Activated CD8-positive, alpha-beta T cell treated with anti-CD3 and anti-CD28 coated beads, Interleukin-2, amount 10 ng/mL, durations not matched to agents 7 days and 5 days (primary cell): Measurements from ENCODE around the gene OSBPL1A. TPM values are rescaled to one million over a fixed set of nuclear protein-coding genes. Genes with fewer than 3 reads are reported as not detected.

Experiments
- ATAC-seq: fragments of 150-1000 bp; cut with Tn5 transposase; one replicate; pipeline ENCODE4 v1.10.0; 2021; ENCODE audit warnings: moderate library complexity
- CTCF ChIA-PET: fragments of 350-600 bp; sonication (Branson Sonifier 250); formaldehyde crosslinking; loops from one replicate; lab custom pipeline; 2021; ENCODE audit warnings: antibody characterized with exemption; lab: Charles Lee
- POLR2A ChIA-PET: fragments of 350-600 bp; sonication (Branson Sonifier 250); formaldehyde crosslinking; loops from one replicate; lab custom pipeline; 2021; ENCODE audit warnings: antibody characterized with exemption; lab: Charles Lee
- DNase-seq: peaks from one replicate; pipeline ENCODE4 v3.0.0-alpha.2; 2020
- H3K27ac Mint-ChIP-seq: one replicate; pipeline ENCODE4 v1.8.0; 2021; ENCODE audit warnings: mild to moderate bottlenecking, mixed read lengths
- H3K27me3 Mint-ChIP-seq: one replicate; pipeline ENCODE4 v1.8.0; 2021; ENCODE audit warnings: low read depth, mixed read lengths
- H3K36me3 Mint-ChIP-seq: one replicate; pipeline ENCODE4 v1.8.0; 2021; ENCODE audit warnings: low read depth, mixed read lengths
- H3K4me1 Mint-ChIP-seq: one replicate; pipeline ENCODE4 v1.8.0; 2021; ENCODE audit warnings: low read depth, mixed read lengths
- H3K4me3 Mint-ChIP-seq: one replicate; pipeline ENCODE4 v1.8.0; 2021; ENCODE audit warnings: mild to moderate bottlenecking, mixed read lengths
- H3K9me3 Mint-ChIP-seq: one replicate; pipeline ENCODE4 v1.8.0; 2022; ENCODE audit warnings: mixed read lengths; ENCODE audit not compliant: insufficient read depth
- total RNA-seq, 2 experiments: library from RNA; stranded (reverse); gene quantifications; one replicate each; pipeline ENCODE4 v1.2.3, GENCODE V29; 2021

OSBPL1A gene
- total RNA-seq, 2 experiments from 2014 or later = 0.58 to 0.99 TPM

DNA sequence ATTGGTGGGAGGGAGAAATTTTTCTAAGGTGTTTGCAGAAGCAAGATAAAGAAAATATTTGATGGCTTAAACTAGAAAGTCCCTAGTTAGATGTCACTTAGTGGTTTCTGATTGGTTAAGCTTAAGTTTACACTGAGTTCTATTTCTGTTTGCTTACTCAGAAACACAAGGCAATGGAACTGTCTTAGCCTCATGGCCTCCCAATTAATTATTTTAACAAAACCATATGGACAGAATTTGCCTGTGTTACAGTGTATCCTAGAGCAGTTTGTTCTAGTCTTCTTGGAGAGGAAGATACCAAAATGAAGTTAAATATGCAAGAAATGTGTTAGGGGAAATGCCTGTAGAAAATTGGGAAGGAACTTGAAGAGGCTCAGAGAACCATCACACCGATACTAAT lies 24.2 kb upstream of the OSBPL1A start:
- DNase-seq (no peak), ATAC-seq (no peak)
- CTCF ChIA-PET = interaction anchor here (1.1 to 1.7 kb wide), 2 partner anchors 12 to 67 kb away, joined by 4 to 5 read pairs; no protein-coding TSS in a partner anchor
- H3K9me3 Mint-ChIP-seq = peaks cover 10% of the 10 kb centered on the region
- peaks cover 10% of the 10 kb centered on the region for H3K36me3 Mint-ChIP-seq
- POLR2A ChIA-PET = no interaction called here
- no peak overlapping the region for H3K4me3 Mint-ChIP-seq
- H3K27me3 Mint-ChIP-seq = peaks cover 33% of the 10 kb centered on the region
- H3K4me1 Mint-ChIP-seq = peaks cover 9% of the 10 kb centered on the region
- H3K27ac Mint-ChIP-seq = no peak overlapping the region

DNA sequence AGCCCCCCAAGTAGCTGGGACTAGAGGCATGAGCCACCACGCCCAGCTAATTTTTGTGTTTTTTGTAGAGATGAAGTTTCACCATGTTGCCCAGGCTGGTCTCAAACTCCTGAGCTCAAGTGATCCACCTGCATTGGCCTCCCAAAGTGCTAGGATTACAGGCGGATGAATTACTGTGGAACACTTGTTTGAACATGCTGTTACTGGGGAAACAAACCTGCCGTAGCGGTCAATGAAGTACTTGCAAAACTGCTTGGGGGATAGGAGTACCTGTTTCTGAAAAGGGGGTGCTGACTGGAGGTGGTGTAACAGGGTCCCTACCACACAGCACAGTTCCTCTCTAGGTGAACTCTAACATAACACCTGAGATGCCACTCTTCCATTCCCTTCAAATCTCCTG lies 22.9 kb upstream of the OSBPL1A start:
- ATAC-seq (no peak), DNase-seq (no peak)
- POLR2A ChIA-PET = no interaction called here
- Mint-ChIP-seq H3K27ac (no peak overlapping the region), H3K4me1 (peaks cover under 1% of the 10 kb centered on the region), H3K36me3 (peaks cover 1% of the 10 kb centered on the region), H3K27me3 (peaks cover 36% of the 10 kb centered on the region), H3K4me3 (no peak overlapping the region), H3K9me3 (peaks cover 2% of the 10 kb centered on the region)
- CTCF ChIA-PET = interaction anchor here (1.7 kb wide), 1 partner anchor 68 kb away, joined by 5 read pairs; no protein-coding TSS in a partner anchor

DNA sequence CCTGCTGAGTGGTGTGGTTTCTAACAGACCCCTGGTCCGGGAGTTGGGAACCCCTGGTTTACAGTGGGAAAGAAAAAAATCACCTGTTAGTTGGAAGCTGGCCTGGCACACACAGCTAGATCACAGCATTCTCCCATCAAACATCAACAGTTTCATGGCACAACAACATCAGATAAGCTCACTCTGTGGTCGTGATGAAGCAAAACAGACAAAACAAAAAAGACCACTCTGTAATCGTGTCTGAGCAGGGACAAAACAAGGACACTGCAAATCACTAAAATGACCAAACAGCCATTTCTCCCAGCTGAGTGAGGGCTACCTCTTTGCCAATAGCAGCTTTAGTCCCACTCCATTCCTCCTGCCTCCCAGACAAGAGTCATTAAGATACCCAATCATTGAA lies 19.9 kb upstream of the OSBPL1A start:
- no peak for DNase-seq
- Mint-ChIP-seq H3K4me3 (no peak overlapping the region), H3K27ac (no peak overlapping the region), H3K4me1 (no peaks in the 10 kb centered on the region), H3K36me3 (no peaks in the 10 kb centered on the region), H3K27me3 (peaks cover 21% of the 10 kb centered on the region), H3K9me3 (no peaks in the 10 kb centered on the region)
- ATAC-seq = no peak
- CTCF ChIA-PET = no interaction called here
- POLR2A ChIA-PET = interaction anchor here (0.6 kb wide), 1 partner anchor 344 kb away, joined by 4 read pairs; no protein-coding TSS in a partner anchor

DNA sequence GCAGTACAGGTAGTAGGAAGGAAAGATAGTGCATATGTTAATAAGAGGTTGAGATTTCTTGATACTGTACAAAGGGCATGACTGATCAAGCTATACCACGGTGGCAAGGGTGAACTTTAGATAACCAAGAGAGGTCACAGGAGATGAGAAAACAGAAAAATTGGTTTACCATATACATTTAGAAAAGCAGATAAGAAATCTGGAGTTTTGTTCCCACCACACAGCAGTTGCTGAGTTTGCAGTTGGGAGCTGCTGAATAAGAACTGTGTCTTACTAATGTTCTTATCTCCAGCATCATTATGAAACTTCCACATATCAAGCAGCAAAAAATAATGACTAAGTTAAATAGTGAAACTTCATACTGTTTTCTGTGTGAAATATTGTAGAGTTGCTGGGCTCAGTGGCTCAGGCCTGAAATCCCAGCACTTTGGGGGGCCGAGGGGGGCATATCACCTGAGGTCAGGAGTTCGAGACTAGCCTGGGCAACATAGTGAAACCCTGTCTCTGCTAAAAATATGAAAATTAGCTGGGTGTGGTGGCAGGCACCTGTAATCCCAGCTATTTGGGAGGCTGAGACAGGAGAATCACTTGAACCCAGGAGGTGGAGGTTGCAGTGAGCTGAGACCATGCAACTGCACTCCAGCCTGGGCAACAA lies 16.9 kb upstream of the OSBPL1A start:
- ATAC-seq = no peak
- no peaks in the 10 kb centered on the region for H3K9me3 Mint-ChIP-seq
- POLR2A ChIA-PET = interaction anchor here (0.6 kb wide), 1 partner anchor 236 kb away, joined by 3 read pairs; no protein-coding TSS in a partner anchor
- H3K4me3 Mint-ChIP-seq = no peak overlapping the region
- no peak overlapping the region for H3K27ac Mint-ChIP-seq
- DNase-seq = no peak
- no peaks in the 10 kb centered on the region for H3K36me3 Mint-ChIP-seq
- peaks cover 17% of the 10 kb centered on the region for H3K27me3 Mint-ChIP-seq
- H3K4me1 Mint-ChIP-seq = no peaks in the 10 kb centered on the region
- CTCF ChIA-PET = interaction anchor here (1.3 kb wide), 1 partner anchor 75 kb away, joined by 4 read pairs; no protein-coding TSS in a partner anchor

DNA sequence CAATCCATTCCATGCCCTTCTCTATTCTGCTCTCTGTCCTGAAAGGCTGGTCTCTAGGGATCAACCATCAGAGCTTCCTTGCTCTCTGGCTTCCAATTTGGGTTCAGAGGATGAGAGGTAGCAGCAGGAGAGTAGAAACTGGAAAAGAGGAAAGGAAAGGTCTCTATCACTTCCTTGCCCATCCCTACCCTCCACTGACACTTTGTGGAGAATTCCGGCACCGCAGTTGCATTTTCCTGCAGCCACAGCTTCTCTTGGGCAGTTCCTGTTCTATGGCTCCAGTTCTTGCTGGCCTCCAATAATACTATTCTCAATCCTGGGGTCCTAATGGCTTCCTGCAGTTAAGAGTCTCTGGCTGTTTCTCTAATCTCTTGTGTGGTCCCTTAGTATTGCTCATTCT lies 15.5 kb upstream of the OSBPL1A start:
- ATAC-seq (no peak), DNase-seq (no peak)
- peaks cover 19% of the 10 kb centered on the region for H3K27me3 Mint-ChIP-seq
- H3K27ac Mint-ChIP-seq = no peak overlapping the region
- H3K4me3 Mint-ChIP-seq = no peak overlapping the region
- no peaks in the 10 kb centered on the region for H3K9me3 Mint-ChIP-seq
- ChIA-PET CTCF (no interaction called here), POLR2A (no interaction called here)
- no peaks in the 10 kb centered on the region for H3K36me3 Mint-ChIP-seq
- no peaks in the 10 kb centered on the region for H3K4me1 Mint-ChIP-seq

DNA sequence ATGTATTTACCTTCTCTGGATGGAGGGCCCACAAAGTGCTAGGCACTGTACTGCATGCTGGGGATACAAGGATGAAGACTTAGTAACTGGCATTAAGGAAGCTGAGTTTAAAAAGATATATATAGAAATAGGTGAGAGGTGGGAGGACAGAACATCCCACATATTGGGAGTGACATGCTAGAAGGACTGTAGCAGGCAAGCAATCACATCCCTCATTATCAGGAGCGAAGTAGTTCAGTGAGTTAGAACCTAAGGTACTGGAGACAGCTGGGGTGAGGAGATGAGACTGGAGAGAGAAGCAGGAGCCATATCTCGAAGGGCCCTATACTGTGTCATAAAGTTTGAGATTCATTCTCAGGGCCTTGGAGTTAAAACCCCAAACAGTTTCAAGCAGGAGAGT lies 10.9 kb upstream of the OSBPL1A start:
- peaks cover 29% of the 10 kb centered on the region for H3K27me3 Mint-ChIP-seq
- no peak overlapping the region for H3K27ac Mint-ChIP-seq
- ChIA-PET CTCF (interaction anchor here (0.6 to 1.4 kb wide), 2 partner anchors 20 to 42 kb away, joined by 3 read pairs; no protein-coding TSS in a partner anchor), POLR2A (no interaction called here)
- H3K4me3 Mint-ChIP-seq = no peak overlapping the region
- H3K9me3 Mint-ChIP-seq = no peaks in the 10 kb centered on the region
- no peaks in the 10 kb centered on the region for H3K4me1 Mint-ChIP-seq
- no peaks in the 10 kb centered on the region for H3K36me3 Mint-ChIP-seq
- DNase-seq (no peak), ATAC-seq (no peak)

DNA sequence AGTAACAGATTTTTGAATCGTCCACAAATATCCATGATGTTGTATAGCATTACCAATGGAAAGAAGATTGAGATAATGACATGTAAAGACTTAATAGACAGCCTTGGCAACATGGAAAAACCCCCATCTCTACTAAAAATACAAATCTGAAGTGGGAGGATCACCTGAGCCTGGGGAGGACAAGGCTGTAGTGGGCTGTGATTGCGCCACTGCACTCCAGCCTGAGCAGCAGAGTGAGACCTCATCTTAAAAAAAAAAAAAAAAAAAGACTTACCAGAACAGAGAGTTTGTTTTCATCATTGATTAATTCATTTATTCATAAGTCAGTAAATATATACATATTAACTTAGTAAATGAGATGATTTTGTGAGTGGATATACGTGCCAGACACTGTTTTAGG lies 7.0 kb upstream of the OSBPL1A start:
- Mint-ChIP-seq H3K27ac (no peak overlapping the region), H3K4me1 (no peaks in the 10 kb centered on the region), H3K27me3 (peaks cover 28% of the 10 kb centered on the region), H3K4me3 (no peak overlapping the region), H3K9me3 (no peaks in the 10 kb centered on the region), H3K36me3 (no peaks in the 10 kb centered on the region)
- POLR2A ChIA-PET = no interaction called here
- DNase-seq (no peak), ATAC-seq (no peak)
- CTCF ChIA-PET = interaction anchor here (1.1 kb wide), 1 partner anchor 45 kb away, joined by 3 read pairs; no protein-coding TSS in a partner anchor

DNA sequence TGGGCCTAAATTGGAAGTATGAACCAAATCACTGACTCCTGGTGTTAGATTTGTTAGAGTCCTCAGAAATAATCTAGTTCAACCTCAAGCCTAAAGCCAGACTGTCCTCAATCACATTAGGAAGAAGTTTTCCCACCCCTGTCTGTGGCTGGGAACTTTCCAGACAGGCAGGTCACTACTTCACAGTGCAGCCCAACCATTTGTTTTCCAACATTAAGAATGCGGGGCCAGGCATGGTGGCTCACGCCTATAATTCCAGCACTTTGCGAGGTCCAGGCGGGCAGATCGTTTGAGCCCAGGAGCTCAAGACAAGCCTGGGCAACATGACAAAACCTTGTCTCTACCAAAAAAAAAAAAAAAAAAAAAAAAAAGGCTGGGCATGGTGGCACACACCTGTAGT lies 5.5 kb upstream of the OSBPL1A start:
- H3K4me3 Mint-ChIP-seq = no peak overlapping the region
- ChIA-PET CTCF (no interaction called here), POLR2A (no interaction called here)
- DNase-seq = no peak
- no peak overlapping the region for H3K27ac Mint-ChIP-seq
- H3K27me3 Mint-ChIP-seq = peaks cover 25% of the 10 kb centered on the region
- no peaks in the 10 kb centered on the region for H3K36me3 Mint-ChIP-seq
- peaks cover 5% of the 10 kb centered on the region for H3K4me1 Mint-ChIP-seq
- no peak for ATAC-seq
- no peaks in the 10 kb centered on the region for H3K9me3 Mint-ChIP-seq

DNA sequence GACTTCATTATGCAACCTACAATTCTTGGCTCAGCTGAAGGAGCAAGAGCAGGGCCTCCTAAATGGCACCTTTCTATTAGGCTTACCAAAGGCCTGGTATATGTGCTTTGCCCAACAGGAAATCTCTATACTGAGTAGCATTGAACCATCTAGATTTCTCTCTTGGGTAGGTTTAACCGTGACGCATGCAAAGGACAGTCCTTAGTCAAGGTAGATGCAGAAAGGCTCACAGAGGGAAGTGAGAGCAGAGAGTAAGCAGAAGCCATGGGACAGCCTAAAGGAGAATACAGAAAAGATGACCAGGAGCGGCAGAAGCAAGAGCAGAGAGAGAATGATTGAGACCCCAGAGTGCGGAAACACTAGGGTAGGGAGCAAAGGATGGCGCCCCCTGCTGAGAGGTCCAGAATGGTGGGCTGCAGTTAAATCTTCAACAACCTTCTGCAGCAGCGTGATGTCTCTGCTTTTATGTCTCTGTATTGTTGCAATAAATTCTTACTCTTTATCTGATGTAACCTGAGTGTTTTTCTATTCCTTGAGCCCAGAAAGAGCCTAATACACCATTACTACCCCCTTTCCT lies 4.7 kb upstream of the OSBPL1A start:
- no peak overlapping the region for H3K27ac Mint-ChIP-seq
- peaks cover 7% of the 10 kb centered on the region for H3K4me1 Mint-ChIP-seq
- POLR2A ChIA-PET = no interaction called here
- no peak overlapping the region for H3K4me3 Mint-ChIP-seq
- no peaks in the 10 kb centered on the region for H3K36me3 Mint-ChIP-seq
- CTCF ChIA-PET = no interaction called here
- no peaks in the 10 kb centered on the region for H3K9me3 Mint-ChIP-seq
- H3K27me3 Mint-ChIP-seq = peaks cover 25% of the 10 kb centered on the region
- no peak for ATAC-seq
- DNase-seq = no peak

DNA sequence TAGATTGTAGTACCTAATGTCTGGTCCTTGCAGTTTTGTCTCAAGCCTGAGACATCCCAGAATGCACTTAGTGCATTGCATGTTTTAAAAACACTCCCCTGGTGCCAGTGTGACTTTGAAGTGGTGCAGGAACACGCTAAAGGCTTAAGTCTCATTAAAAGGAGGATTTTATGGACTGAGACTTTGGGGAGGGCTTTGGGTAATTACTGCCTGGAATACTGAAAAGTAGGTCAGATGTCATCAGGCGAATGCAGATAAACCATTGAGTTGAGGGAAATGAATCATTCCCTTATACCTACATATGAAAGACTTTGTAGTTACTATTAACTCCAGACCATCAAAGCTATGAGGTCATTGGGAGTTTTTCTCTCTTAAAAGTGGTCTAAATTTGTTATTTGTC lies 3.0 kb upstream of the OSBPL1A start:
- Mint-ChIP-seq H3K27ac (no peak overlapping the region), H3K9me3 (no peaks in the 10 kb centered on the region), H3K4me3 (no peak overlapping the region), H3K36me3 (no peaks in the 10 kb centered on the region), H3K4me1 (peaks cover 12% of the 10 kb centered on the region), H3K27me3 (peaks cover 25% of the 10 kb centered on the region)
- POLR2A ChIA-PET = no interaction called here
- DNase-seq (no peak), ATAC-seq (no peak)
- CTCF ChIA-PET = interaction anchor here (1.0 kb wide), 1 partner anchor 40 kb away, joined by 5 read pairs; no protein-coding TSS in a partner anchor

DNA sequence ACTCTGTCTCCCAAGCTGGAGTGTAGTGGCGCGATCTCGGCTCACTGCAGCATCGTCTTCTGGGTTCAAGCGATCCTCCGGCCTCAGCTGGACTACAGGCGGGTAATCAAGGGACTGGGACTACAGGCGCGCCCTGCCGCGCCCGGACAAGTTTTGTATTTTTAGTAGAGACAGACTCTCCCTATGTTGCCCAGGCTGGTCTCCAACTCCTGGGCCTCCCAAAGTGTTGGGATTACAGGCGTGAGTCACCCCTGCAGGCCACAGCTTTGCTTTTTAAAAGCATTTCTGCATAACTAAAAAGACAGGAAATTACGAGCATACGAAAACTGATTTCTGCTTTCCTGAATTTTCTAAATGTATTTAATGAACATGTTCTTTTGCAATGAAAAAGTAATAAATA lies 916 bp upstream of the OSBPL1A start:
- peaks cover 22% of the 10 kb centered on the region for H3K27me3 Mint-ChIP-seq
- ChIA-PET POLR2A (no interaction called here), CTCF (interaction anchor here (1.1 kb wide), 1 partner anchor 39 kb away, joined by 3 read pairs; no protein-coding TSS in a partner anchor)
- no peak for ATAC-seq
- DNase-seq = no peak
- no peaks in the 10 kb centered on the region for H3K9me3 Mint-ChIP-seq
- no peaks in the 10 kb centered on the region for H3K36me3 Mint-ChIP-seq
- peaks cover 14% of the 10 kb centered on the region for H3K4me1 Mint-ChIP-seq
- H3K27ac Mint-ChIP-seq = no peak overlapping the region
- peak overlapping the region; percentile 74 for H3K4me3 Mint-ChIP-seq

DNA sequence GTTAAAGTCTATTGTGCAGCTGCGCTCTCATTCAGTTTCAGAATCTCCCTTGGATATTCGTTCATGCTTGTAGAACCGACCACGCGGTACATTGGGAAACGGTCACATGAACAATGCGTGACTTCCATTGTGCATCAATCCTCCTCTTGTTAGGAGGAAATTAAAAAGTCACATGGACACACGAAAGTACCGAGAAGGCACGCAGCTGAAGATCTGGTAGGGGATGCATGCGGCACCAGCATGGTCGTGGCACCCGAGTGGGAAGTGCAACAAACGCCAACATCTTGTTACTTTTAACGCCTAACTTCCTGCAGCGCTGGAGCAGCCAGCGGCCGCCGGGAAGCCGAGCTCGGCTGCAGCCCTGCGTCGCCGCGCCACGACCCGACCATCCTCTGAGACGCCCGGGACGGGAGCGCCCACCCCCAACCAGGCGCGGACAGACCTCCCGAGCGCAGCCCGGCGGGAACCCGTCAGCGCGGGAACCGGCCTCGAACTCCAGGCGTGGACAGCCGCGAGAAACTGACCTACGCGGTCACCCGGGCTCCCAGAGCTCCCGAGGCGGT lies 412 bp downstream of the OSBPL1A start:
- peaks cover 22% of the 10 kb centered on the region for H3K27me3 Mint-ChIP-seq
- POLR2A ChIA-PET = interaction anchor here (1.4 kb wide), 1 partner anchor 9 kb away, joined by 3 read pairs; no protein-coding TSS in a partner anchor
- DNase-seq (peak; percentile 35), ATAC-seq (peak; percentile 52)
- H3K4me3 Mint-ChIP-seq = peak overlapping the region; percentile 74
- H3K4me1 Mint-ChIP-seq = peaks cover 14% of the 10 kb centered on the region
- H3K27ac Mint-ChIP-seq = no peak overlapping the region
- H3K9me3 Mint-ChIP-seq = no peaks in the 10 kb centered on the region
- CTCF ChIA-PET = interaction anchor here (0.9 to 1.5 kb wide), 2 partner anchors 30 to 92 kb away, joined by 4 to 5 read pairs; partner anchors contain the start of gene IMPACT
- H3K36me3 Mint-ChIP-seq = no peaks in the 10 kb centered on the region
